Measurements from ENCODE around the gene RPP21. TPM values are rescaled to one million over a fixed set of nuclear protein-coding genes. Genes with fewer than 3 reads are reported as not detected.
"Not testable (repeated sequence)": the region's sequence is repeated elsewhere in the genome, so short reads cannot be mapped to it uniquely, and the experiment has no call there.

The RPP21 gene
- total RNA-seq, 1 donor from 2014 or later, result 20.8 TPM

- no peak for DNase-seq (ENCODE audit: low read depth in 2 of 2)
Observed at GRCh38 chr6:30329331-30329730, 15.6 kb upstream of the RPP21 start.

DNA sequence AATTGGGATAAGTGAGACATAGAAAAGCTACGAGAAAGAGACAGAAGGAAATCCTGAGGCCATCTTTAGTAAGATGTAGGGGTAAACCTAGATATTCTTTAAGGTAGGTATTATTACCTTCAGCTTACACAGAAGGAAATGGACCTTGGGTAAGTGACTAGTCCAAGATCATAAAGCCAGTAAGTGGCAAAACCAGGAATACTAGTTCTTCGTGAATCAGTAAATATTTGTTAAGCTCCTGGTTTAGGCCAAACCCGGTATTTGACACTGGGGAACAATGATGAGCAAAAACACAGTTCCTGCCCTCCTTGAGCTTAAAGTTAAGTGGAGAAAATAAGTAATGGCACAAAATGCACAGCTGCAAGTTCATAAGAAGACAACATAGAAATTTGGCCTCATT lies 13.0 kb upstream of the RPP21 start:
- no peak for DNase-seq (ENCODE audit: low read depth in 2 of 2)

DNA sequence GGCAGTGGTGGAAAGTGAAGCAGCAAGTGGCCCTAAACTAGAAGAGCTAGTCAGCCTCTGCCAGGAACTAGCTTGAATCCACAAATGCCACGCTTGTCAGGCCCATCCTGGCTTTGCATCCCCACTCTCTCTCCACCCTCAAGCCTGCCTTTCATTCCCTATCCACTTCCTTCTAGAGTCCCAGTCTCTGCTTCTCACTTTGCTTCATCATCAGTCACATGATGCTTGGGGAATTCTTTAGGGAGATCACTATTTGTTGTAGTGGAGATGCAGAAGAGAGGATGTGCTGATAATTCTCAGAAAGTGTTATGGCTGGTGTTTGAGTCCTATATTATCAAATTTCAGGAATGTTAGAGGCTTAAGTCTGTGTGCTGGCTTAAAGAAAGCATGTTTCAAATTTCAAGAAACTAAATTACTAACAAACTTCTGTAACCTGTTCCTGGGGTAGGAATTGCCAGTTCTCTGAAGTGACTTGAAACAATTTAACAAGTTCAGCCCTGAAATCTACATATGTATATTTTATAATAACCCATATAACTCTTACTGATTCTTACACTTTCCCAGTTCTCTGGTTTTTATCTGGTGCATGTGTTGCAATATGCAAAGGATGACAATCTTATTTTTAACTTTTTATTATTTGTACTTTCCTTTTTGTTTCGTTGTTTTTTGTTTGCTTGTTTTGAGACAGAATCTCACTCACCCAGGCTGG lies 10.7 kb upstream of the RPP21 start:
- DNase-seq (ENCODE audit: low read depth in 2 of 2), result no peak

DNA sequence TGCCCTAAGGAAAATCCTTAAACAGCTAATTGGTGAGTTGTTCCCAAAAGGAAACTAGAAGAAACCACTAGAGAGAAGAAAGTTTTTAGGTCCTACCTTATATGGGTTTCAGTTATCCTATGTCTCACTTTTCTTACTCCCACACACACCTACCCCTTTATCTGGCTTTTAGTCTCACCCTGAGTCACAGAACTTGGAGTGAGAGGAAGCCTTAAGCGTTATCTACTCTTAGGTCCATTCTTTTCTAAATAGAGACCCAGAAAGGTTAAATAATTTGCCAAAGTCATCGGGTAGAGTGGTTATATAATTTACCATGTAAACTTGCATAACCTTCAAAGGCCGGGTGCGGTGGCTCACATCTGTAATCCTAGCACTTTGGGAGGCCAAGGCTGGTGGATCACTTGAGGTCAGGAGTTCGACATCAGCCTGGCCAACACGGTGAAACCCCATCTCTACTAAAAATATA lies 4.3 kb upstream of the RPP21 start:
- DNase-seq (ENCODE audit: low read depth in 2 of 2), result no peak

DNA sequence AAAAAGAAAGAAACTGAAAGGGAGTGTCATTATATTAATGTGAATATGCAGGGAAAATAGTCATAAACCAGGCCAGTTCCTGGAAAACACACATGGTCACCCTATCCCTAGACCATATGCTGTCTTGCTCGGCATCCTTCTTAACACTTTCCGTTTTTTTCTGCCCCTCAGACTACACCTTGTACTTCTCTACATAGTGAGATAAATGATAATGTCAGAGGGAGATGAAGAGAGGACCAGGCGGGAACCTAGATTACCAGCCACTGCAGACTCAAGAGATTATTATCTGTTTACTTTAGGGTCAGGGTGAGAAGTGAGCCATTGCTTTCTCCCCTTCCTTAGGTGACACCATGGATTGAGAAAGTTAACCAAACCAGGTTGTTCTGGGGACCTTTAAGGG lies 3.7 kb upstream of the RPP21 start:
- no peak for DNase-seq (ENCODE audit: low read depth in 2 of 2)

DNA sequence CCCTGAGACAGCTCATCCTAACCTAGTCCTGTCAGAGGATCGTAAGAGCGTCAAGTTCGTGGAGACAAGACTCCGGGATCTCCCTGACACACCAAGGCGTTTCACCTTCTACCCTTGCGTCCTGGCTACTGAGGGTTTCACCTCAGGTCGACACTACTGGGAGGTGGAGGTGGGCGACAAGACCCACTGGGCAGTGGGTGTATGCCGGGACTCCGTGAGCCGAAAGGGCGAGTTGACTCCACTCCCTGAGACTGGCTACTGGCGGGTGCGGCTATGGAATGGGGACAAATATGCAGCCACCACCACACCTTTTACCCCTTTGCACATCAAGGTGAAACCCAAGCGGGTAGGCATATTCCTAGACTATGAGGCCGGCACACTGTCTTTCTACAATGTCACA lies 3.2 kb upstream of the RPP21 start:
- no peak for DNase-seq (ENCODE audit: low read depth in 2 of 2)

DNA sequence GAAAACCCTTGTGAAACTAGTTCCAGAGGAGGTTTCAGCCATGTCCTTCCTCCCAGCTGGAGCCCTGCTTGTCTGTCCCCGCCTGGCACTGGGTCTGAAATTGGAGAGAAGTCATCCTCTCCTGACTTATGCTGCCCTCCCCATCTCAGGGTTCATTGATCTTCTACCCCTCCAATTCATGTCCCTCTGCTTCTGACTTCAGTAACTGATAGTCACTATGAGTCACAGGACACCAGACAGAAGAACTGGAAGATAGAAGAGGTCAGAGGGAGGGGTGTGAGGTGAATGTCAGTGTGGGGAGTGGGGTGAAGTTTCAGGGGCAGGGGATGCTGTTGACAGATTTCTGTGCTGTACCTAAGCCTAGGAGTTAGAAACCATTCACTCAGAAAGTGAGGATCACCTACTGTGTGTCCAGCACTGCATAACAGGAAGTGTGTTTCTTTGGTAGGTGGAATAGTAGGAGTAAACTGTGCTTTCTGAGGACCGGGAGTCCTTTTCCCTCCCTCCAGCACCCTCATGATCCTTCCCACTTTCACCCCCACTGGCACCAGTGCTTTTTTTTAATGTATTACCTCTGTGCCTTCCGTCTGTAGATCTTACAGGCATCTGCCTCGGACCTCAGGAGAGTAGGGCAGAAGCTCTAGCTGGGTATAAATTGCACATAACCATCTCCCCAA lies 627 bp upstream of the RPP21 start:
- no peak for DNase-seq (ENCODE audit: low read depth in 2 of 2)

DNA sequence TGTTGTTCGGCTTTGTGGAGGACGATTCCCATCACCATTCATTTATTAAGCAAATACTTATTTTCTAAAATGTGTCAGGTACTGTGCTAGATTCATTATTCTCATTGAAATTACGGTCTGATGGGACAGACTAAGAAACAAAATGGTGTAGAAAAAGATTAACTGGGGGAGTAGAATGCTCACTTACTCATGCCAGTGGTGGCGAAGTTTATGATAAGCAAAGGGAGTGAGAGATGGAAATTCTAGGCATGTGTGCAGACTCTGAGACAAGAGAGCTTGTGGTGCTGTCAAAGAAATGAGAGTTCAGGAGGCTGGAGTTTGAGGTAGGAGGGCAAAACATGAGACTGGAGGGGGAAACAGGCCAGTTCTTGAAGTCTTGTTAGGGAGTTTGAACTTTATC lies 896 bp downstream of the RPP21 start:
- DNase-seq (ENCODE audit: low read depth in 2 of 2), result no peak

DNA sequence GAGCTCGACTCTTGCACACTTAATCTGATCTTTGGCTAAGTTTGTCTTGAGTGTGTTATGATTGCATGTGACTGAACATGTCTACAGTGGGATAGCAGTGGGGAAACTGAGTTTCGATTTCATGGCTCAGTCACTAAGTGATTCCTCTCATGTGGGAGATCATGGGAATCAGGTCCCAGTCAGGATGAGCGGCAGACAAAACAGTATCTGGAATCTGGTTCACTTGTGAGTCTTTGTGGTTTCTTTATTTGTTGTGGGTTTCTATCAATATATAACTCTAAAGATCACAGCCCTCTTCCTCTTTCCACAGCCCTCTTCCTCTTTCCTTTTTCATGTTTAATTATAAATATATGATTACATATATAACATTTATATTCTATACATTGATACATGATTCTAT lies 4.0 kb downstream of the RPP21 start:
- DNase-seq (ENCODE audit: low read depth in 2 of 2), result no peak

GRCh38 chr6:30349421-30350177 lies 4.6 kb downstream of the RPP21 start:
- DNase-seq (ENCODE audit: low read depth in 2 of 2), result no peak

- no peak for DNase-seq (ENCODE audit: low read depth in 2 of 2)
Observed at GRCh38 chr6:30350524-30350923, 5.6 kb downstream of the RPP21 start.

- DNase-seq (ENCODE audit: low read depth in 2 of 2), result no peak
Observed at GRCh38 chr6:30352550-30352949, 7.6 kb downstream of the RPP21 start.

DNA sequence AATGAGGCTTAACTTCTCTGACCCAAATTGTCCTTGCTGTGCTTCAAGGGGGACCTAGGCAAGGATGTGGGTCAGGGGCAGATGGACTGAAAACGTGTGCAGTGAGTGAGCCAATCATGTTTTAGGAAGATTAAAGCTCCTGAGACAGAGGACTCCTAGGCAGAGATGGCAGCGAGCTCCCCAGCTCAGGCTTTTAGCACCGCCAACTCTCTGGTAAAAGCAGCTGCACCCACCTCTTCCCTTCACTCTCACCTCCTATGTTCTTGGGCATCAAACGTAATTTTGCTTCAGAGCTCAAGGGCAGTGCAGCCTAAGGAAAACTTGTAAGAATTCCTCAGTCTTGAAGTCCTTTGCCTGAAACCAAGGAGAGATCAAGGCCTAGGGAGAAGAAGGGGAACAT lies 10.3 kb downstream of the RPP21 start:
- no peak for DNase-seq (ENCODE audit: low read depth in 2 of 2)

DNA sequence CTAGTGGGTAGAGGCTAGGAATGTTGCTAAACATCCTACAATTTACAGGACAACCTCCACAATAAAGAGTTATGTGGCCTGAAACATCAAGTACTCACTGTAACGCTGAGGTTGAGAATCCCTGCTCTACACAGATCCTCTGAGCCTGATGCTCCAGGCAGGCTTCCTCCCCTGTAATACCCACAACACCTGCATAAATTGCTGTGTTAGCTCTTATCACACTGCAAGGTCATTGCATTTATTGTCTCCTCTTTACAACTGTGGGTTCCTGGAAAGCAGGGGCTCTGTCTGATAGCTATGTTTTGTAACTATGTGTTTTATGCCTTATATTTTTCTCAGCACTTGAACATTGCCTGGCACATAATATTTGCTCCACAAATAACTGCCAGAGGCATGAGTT lies 11.6 kb downstream of the RPP21 start:
- DNase-seq (ENCODE audit: low read depth in 2 of 2), result no peak

DNA sequence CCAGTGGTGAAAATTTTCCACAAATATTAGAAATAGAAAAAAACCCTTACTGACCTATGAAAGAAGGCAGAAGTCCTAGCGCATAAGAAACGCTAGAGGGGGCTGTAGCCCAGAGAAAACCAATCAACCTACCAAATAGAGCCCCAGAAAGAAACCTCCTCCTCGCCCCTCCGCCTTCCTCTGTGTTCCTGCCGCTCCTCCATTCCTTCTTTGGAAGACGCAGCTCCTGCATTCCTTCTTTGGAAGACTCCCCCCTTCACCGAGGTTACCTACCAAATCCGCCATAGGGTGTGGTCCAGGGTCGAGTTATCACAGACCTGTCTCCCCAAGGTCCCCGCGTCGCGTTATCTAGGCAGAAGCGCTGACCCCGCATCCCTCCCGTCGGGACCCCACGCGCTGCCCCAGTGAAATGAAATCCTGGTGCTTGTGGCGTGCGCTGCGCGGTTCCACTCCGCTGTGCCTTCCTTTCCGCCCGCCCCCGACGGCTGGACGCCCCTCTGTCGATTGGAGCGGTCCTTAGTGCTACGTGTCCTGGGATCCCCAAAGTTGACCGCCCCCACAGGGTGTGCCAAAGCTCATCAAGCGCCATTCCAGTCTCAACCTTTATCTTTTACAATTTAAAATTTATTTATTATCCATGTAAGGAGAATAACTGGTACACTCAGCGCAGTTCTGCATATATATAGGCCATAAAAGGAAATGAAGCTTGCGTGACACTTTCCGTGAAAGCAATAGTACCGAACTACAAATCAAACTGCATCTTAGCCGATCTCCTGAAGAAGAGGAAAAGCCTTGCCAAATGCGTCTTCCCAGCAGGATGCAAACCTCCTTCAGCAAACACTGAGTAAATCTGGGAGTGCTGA lies 13.0 kb downstream of the RPP21 start:
- DNase-seq (ENCODE audit: low read depth in 2 of 2), result peak; percentile 74 to 80

DNA sequence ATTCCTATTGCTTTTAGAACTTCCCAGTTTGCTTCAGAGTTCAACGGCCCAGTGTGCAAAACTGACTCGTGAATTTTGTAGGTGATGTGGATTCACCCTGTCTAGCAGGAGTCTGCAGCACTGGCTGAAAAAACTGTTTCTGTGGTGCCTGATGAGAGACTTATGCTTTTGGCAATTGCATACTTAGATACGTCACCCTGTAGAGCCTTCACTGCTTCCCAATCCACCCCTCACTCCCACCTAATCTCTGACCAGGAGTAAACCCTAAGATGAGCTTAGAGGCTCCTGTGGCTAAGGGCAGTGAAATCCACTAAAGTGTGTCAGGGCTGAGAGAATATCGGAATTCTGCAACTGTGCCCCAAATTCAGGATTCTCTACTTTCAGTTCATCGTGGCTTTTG lies 14.3 kb downstream of the RPP21 start:
- no peak for DNase-seq (ENCODE audit: low read depth in 2 of 2)

- no peak for DNase-seq (ENCODE audit: low read depth in 2 of 2)
Observed at GRCh38 chr6:30360139-30360538, 15.2 kb downstream of the RPP21 start.

- no peak for DNase-seq (ENCODE audit: low read depth in 2 of 2)
Observed at GRCh38 chr6:30361661-30362060, 16.7 kb downstream of the RPP21 start.

DNA sequence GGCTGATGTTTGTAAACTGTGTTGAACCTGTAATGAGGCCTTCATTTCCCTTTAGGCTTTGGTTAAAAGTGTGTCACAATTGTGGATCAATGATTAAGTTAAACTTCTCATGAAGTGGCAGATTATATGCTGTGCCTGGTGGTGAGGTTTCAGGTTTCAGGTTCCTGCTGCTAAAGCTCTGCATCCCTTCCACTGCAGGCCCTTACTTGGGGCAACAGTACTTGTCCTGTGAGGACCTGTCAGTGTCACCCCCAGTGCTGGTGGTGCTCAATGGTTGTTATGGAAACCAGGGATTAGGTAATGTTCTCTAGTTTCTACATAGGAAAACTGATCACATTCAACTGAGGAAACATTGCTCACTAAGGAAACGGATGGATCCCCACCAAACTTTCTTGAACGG lies 18.5 kb downstream of the RPP21 start:
- no peak for DNase-seq (ENCODE audit: low read depth in 2 of 2)

DNA sequence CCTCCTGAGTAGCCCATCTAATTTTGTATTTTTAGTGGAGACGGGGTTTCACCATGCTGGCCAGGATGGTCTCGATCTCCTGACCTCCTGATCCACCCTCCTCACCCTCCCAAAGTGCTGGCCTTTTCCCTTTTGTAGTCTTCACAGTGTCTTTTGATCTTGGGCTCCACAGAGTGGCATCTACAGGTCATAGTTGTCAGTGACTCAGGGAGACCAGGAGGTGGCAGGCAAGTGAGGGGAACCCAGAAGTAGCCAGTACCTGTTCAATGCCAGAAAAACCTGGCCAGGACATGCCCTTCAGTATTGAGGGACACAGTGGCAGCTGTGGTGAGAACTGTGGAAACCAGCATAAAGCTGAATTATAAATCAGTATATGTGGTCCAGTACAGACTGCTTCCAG lies 19.6 kb downstream of the RPP21 start:
- no peak for DNase-seq (ENCODE audit: low read depth in 2 of 2)

GRCh38 chr6:30369280-30369679 lies 24.3 kb downstream of the RPP21 start:
- not testable (repeated sequence) for DNase-seq (ENCODE audit: low read depth in 2 of 2)

Measured in lung microvascular endothelial cell (primary cell).